CD4-positive, alpha-beta T cell treated with Interleukin-4 for 1 hour (primary cell): ENCODE measurements around the gene CDRT15.
"Not testable (repeated sequence)": the region's sequence is repeated elsewhere in the genome, so short reads cannot be mapped to it uniquely, and the experiment has no call there.

Source experiments
- DNase-seq, 2 donors: peaks; one replicate each; pipeline ENCODE4 v3.0.0-alpha.2; 2020 to 2022

Gene CDRT15

DNA sequence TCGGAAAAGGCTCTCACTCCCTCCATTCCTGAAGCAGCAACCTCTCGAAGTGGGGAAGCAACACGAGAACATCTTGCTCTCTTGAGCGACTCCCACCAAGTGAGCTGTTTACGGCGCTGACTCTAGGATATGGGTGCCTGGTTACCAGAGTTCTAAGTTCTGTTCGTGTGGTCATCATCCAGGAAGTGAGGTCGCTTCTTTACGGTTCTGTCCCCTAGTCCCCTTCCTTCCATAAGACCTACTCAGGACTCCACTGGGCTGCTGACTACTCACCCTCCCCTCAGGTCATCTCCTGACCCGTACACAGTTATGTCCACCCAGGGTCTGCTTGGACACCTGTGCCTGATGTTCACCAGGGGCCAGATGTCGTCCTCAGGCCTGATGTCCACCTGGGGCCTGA is at the start of gene CDRT15:
Gene CDRT15 (minus strand): TSS at position 101 of the 400 bp plus-strand sequence. CDS start 29 bp downstream, at position 72.
- not testable (repeated sequence) for DNase-seq

DNA sequence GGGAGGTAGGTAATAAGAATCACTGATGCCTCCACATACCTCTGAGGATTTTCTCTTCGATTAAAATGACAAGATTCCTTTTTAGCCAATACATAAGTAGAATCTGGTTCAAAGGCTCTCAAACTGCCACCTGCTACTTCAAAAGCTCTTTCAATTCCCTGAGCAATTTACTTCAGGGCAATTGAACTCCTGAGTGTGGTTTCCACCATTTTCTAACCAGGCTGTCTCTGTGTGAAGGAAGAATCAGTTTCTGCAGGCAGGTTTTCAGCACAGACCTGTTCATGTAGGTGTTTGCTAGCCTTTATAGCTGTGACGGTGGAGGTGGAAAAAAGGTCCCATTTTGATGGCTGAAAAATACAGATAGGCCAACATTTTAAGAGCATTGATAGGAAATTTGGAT is 46.1 kb upstream of the CDRT15 start:
- no peak for DNase-seq

DNA sequence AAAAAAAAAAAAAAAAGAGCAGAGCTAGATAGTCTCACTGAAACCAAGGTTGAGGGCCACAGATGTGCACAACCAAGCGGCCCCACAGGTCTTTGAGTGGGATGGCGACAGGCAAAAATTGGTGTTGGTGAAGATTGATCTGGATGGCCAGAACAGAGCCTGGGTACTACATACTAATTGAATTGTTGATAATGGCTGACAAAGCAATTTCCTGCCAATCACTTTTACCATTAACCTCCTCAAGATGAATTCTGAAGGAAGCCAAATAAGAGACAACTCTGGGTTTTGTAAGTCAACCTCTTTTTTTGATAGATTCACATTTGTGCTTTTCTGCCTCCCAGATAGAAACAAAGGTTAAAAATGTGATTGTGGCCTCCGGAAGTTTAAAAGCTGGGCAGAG is 44.9 kb upstream of the CDRT15 start:
- DNase-seq: no peak

DNA sequence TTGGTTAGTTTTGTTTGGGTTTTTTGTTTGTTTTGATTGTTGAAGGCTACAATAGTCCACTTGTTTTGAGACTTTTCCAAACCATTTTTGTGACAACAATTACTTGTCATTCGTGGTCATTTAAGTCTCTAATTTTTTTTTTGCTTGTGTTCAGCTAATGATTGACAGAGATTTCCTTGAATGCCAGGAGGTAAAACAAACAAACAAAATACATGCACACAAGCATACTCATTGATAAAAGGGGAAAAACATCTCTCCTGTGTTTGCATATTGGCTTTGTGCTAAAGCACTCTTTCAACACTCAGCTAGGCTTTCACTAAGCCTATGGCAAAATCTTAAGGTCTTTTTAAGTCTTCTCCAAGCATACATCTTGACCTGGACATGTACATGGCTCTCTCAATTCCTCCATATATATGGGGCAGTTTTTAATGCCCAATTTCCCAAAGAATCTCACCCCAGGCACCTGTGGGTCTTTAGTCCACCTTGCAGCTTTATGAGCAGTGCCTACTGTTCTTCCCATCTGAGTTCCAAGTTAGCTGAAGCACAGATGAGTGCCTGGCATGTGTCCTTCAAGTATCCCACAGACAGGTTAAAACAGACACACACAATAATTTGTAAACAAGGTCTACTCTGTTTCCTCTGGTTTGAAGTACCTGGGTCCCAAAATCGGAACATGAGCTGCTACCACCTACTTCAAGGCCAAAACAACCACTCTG is 40.0 kb upstream of the CDRT15 start:
- no peak for DNase-seq

DNA sequence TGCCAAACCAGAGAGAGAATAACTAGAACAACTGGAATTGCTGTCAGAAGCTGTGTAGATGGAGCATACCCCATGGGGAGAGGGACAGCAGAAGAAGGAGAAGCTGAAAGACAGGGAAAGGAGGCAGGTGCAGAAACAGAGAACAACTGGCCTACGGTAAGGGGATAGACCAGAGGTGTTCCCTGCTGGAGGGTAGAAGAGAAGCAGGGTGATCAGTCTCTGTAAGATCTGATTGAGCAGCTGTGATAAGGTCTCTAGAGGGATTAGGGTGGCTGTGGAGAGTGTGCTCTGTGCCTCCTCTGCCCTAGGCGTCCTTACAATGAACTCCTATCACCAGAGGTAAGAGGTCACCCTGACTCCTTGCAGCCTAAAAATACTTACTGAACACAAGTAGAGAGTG is 33.8 kb upstream of the CDRT15 start:
- DNase-seq: no peak

- DNase-seq: no peak
These were observed 32.8 kb upstream of the CDRT15 start for GRCh38 chr17:14269473-14269872.

DNA sequence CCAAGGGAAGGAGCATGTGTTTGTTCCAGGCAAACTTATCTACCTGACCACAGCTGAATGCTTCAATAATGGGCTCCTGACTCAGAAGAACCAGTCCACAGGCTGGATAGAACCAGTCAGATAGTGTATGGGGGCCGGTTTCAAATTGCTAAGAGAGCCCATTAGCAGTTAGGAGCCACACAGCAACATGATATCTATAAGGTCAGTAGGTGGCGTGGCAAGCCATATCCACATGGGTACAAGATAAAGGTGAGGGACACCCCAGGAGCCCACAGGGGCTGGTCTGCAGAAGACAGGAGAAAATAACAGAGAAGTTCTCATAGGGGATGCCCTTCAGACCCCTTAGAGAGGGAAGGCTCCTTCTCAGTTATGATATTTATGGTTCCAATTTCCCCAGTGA is 31.6 kb upstream of the CDRT15 start:
- peak in 1 of 2 donors; percentile 12 for DNase-seq

- DNase-seq: no peak
These were observed 24.7 kb upstream of the CDRT15 start for GRCh38 chr17:14261406-14261805.

DNA sequence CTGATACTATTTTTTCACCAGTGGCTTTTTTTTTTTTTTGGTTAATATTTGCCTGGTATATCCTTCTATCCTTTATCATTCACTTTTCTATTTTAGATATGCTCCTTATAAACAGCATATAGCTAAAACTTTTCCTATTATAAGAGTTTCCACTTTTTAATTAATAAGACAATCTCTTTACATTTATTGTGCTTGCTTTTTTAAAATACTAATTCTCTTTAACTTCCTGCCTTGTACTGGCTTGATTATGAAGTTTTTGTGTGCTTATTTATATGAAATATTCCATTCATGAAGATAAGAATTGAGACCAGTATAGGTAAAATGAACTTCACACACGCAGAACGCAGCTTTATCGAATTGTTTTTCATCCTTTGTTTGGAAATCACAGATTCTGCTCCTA is 9.0 kb upstream of the CDRT15 start:
- no peak for DNase-seq

DNA sequence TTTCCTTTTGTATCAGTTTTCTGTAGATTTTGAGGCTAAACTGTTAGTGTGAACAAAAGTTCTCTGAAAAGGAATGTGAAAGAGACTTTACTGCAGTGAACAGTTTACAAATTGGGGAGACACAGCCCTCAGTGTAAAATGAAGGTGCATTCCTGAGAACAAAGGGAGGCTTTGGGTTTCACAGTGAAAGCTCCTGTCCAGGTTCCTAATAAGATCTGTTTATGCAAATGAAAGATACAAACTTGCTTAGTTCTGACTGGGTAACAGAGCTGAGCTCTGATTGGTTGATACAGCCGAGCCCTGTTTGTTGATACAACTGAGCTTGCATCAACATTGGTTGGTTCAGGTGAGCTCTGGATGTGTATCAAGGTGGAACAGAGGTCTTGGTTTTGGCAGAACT is 8.3 kb upstream of the CDRT15 start:
- DNase-seq: no peak

DNA sequence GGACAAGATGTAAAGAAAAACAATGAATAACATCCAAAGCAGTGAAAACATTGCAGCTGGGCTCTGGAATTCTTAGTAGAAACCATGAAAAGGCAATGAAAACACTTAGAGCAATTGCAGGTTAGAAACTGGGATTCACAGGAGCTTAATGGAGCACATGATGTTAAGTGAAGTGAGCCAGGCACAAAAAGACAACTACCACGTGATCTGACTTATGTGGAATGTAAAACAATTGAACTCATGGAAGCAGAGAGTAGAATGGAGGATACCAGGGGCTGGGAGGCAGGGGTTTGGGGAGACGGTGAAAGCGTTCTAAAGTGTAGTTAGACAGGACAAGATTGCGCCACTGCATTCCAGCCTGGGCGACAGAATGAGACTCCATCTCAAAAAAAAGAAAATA is 2.6 kb upstream of the CDRT15 start:
- not testable (repeated sequence) for DNase-seq

- DNase-seq: not testable (repeated sequence)
These were observed 630 bp downstream of the CDRT15 start for GRCh38 chr17:14236032-14236431.

DNA sequence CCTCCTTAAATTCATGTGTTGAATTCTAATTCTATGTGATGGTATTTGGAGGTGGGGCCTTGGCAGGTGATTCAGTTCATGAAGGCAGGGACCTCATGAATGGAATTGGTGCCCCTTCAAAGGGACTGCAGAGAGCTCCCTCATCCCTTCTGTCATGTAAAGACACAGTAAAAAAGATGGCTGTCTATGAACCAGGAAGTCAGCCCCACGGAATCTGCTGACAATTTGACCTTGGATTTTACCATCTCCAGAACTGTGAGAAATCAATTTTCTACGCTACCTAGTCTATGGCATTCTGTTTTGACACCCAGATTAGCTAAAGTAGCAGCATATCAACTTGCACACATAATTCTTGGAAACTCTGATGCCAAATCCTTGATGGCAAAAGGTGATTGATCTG is 1.6 kb downstream of the CDRT15 start:
- DNase-seq: not testable (repeated sequence)

- not testable (repeated sequence) for DNase-seq
These were observed 5.5 kb downstream of the CDRT15 start for GRCh38 chr17:14231187-14231586.

DNA sequence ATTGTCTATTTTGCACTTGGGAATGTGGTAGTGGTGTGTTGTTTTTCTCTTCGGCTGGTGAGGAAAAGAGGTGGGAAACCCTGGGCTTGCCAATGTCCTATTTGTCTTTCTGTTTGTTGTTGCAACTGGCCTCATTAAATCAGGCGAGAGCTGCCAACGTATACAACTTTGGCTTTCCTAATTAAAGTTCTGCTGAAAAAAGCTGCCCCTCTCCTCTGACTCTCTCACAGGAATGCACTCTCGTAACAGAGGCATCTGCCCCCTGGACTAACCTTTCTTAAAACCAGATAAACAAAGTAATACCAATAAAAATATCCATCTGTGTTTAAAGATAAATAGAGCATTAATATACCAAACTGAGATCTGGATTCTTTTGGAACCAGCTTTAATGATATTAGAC is 7.8 kb downstream of the CDRT15 start:
- DNase-seq: no peak

- no peak for DNase-seq
These were observed 9.6 kb downstream of the CDRT15 start for GRCh38 chr17:14227052-14227451.

DNA sequence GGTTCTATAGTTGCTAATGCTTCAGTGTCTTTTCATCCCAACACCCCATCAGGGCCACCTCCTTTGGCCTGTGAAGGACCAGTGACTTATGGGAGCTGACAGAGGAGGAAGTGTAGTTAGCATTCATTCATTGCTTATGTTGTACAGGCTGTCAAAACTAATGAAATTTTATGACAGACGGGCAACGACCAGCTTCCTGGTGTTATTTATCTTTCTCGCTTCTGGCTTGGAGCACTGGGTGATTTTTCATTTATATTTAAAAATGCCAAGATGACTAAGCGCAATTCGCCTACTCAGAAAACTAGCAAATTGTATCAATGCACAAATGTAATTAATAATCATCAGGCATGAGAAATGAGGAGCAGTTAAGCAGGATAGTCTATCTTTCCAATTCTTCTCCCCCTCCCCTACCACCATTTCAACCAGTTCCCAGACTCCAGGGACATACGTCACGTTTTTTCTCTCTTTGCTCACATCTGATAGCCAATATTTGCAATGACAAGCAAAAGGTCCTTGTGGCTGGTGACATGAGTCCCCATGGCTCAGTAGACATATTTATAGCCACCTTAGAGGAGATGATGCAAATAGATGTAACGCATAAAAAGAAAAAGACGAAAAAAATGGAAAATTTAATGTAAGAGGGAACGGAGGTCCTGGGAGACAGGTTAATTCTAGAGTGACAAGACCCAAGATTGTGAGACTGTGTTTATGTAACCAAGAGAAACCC is 11.2 kb downstream of the CDRT15 start:
- no peak for DNase-seq

DNA sequence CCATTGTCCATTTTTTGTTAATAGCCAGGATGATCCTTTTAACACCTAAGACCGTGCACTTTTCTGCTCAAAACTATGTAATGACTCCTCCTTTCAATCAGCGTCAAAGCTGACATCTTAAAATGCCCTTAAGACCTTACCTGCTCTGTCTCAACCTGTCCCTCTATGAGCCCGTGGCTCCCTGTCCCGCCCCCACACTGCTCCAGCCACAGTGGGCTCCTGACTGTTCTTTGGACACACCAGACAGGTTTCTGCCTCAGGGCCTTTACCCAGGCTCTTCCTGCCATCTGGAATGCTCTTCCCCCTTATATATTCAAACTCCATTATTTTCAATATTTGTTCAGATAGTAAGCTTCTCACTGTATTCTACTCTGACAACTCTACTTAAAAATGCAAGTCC is 14.1 kb downstream of the CDRT15 start:
- DNase-seq: no peak

GRCh38 chr17:14214271-14214670 is 22.4 kb downstream of the CDRT15 start:
- DNase-seq: no peak

DNA sequence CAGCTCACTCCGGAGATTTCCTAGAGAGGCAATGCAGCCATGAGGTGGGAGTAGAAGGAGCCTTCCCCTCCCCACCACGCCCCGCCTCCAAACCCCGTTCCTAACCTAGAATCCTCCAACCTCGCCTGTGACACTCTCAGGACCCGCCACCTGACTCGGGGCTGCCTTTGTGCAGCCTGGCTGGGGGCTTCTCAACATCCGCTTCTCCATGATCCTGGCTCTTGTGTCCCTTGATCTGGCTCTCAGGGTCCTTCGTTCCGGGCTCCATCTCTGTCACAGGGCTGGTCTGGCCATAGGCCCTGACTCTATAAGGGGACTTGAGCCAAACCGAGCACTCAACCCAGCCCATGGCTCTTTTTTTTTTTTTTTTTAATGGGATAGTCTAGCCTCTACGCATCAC is 24.3 kb downstream of the CDRT15 start:
- no peak for DNase-seq

- peak in 1 of 2 donors; percentile 43 for DNase-seq
These were observed 24.9 kb downstream of the CDRT15 start for GRCh38 chr17:14211801-14212200.

- no peak for DNase-seq
These were observed 25.4 kb downstream of the CDRT15 start for GRCh38 chr17:14211246-14211645.

- DNase-seq: no peak
These were observed 27.4 kb downstream of the CDRT15 start for GRCh38 chr17:14209215-14209614.

- no peak for DNase-seq
These were observed 28.9 kb downstream of the CDRT15 start for GRCh38 chr17:14207791-14208190.

DNA sequence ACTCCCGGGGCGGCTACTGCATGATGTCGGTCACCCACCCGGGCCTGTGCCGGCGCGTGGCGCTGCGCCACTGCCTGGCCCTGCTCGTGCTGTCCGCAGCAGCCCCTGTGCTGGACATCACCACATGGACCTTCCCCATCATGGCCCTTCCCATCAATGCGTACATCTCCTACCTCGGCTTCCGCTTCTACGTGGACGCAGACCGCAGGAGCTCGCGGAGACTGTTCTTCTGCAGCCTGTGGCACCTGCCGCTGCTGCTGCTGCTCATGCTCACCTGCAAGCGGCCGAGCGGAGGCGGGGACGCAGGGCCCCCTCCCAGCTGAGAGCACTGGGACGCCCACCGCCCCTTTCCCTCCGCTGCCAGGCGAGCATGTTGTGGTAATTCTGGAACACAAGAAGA is 29.8 kb downstream of the CDRT15 start:
- no peak for DNase-seq
